GM23248 (cell line): ENCODE data around the gene PTCD2.

Experiments used
- EZH2 ChIP-seq: fragments of 200-600 bp; sonication (generic); IDR thresholded peaks from 2 replicates; pipeline ENCODE4 v1.6.1; 2018; ENCODE audit warnings: antibody characterized with exemption, mild to moderate bottlenecking; ENCODE audit not compliant: insufficient read depth, poor library complexity, severe bottlenecking
- EZH2phosphoT487 ChIP-seq: fragments of 200-600 bp; sonication (generic); IDR thresholded peaks from 2 replicates; pipeline ENCODE4 v1.6.1; 2018; ENCODE audit warnings: antibody characterized with exemption, moderate library complexity, mild to moderate bottlenecking, low read depth; ENCODE audit not compliant: insufficient read depth

DNA sequence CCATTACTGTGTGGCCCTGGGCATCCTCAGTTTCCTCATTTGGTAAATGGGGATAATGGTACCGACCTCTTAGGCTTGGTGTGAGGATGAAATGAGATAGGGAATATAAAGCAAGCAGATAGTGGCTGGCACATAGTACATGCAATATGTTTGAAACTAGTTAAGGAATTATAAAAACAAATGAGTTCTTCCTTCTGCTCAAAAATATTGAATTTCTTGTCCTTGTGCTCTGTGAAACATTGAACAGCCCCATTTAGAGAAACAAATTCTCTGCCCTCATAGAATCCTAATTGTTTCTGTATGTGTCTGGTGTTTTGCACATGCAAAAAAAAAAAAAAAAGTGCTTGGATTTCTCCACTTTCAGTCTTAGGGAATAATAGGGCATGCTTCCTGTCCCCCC is 39.7 kb downstream of the PTCD2 start:
- no peak for TF ChIP-seq EZH2phosphoT487
- no peak for TF ChIP-seq EZH2
